K562 (cell line): Measurements from ENCODE around the gene NR1H2. TPM values are rescaled to one million over a fixed set of nuclear protein-coding genes. Genes with fewer than 3 reads are reported as not detected.
A peak's percentile ranks its signal among the peaks of the same experiment; 100 is the strongest.

Experiments
- EP400 ChIP-seq: fragments of 450-650 bp; IDR thresholded peaks from 2 replicates; pipeline ENCODE4 v1.6.1; 2017; ENCODE audit warnings: antibody characterized with exemption, mild to moderate bottlenecking, moderate library complexity
- ETV5 ChIP-seq: sonication (generic); formaldehyde crosslinking; IDR thresholded peaks from 2 replicates; pipeline ENCODE4 v1.4.0; 2020; ENCODE audit warnings: low read depth, mild to moderate bottlenecking, missing genetic modification reagents
- KLF16 ChIP-seq: IDR thresholded peaks from 2 replicates; pipeline ENCODE4 v1.6.1; 2016; ENCODE audit warnings: antibody characterized with exemption
- SIN3A ChIP-seq, 2 experiments: fragments of 150-350 bp in 1 of 2; IDR thresholded peaks; 2 replicates each; pipeline ENCODE4 v1.6.1; 2011 to 2016; ENCODE audit warnings: borderline replicate concordance in 2 of 2, low read depth in 2 of 2, low read length in 2 of 2, mild to moderate bottlenecking in 2 of 2, moderate library complexity in 2 of 2; ENCODE audit not compliant: control insufficient read depth in 1 of 2
- ZNF316 ChIP-seq: fragments of 450-650 bp; IDR thresholded peaks from 2 replicates; pipeline ENCODE4 v1.6.1; 2016
- polyA plus RNA-seq, 8 experiments: library from polyadenylated mRNA; depleted of rRNA in 4 of 8; stranded (reverse) in 5 of 8; unstranded in 3 of 8; fragments of >200 nt; fragmentation: Nextera tagmentation in 2 of 8; fragmentation: Illumina TruSeq in 1 of 8; extraction: Ambion mirVana in 2 of 8; extraction: Trizol in 1 of 8; gene quantifications; 2 replicates each; pipeline versions ENCODE4 v1.2.1 to v1.2.3, GENCODE V29; 2011 to 2014; ENCODE audit warnings: inconsistent platforms in 1 of 8, missing spikeins in 1 of 8
- total RNA-seq, 7 experiments: library from RNA; depleted of rRNA in 6 of 7; stranded (reverse); fragments of >200 nt in 6 of 7; fragmentation: Illumina TruSeq in 2 of 7; extraction: Trizol in 2 of 7; gene quantifications; 2 replicates each; pipeline versions ENCODE4 v1.2.1 to v1.2.3, GENCODE V29; 2011 to 2021; ENCODE audit warnings: low replicate concordance in 1 of 7
- TF ChIP-seq, protein P1 (sequence below): fragments of 450-650 bp; formaldehyde crosslinking; IDR thresholded peaks from 2 replicates; pipeline ENCODE4 v1.4.0; 2020; ENCODE audit warnings: mild to moderate bottlenecking, moderate library complexity
- TF ChIP-seq, protein P2 (sequence below): fragments of 450-650 bp; formaldehyde crosslinking; IDR thresholded peaks from 2 replicates; pipeline ENCODE4 v1.4.0; 2022; ENCODE audit warnings: mild to moderate bottlenecking, moderate library complexity
- TF ChIP-seq, protein P3 (sequence below): fragments of 250-450 bp; sonication (Bioruptor Pico); IDR thresholded peaks from 2 replicates; pipeline ENCODE4 v1.4.0; 2020; ENCODE audit warnings: mild to moderate bottlenecking
- TF ChIP-seq, protein P4 (sequence below), 3 experiments: fragments of 200-800 bp in 1 of 3; fragments of 250-450 bp in 1 of 3; fragments of 450-650 bp in 1 of 3; sonication (Bioruptor Pico) in 1 of 3; sonication (Bioruptor generic) in 1 of 3; formaldehyde crosslinking in 1 of 3; IDR thresholded peaks; 2 replicates each; pipeline versions ENCODE4 v1.6.1 to v1.8.0; 2016 to 2022; ENCODE audit warnings: mild to moderate bottlenecking in 2 of 3, missing genetic modification characterization in 2 of 3, missing compliant biosample characterization in 1 of 3, moderate library complexity in 1 of 3
- TF ChIP-seq, protein P5 (sequence below), 2 experiments: IDR thresholded peaks in 1 of 2; conservative IDR thresholded peaks in 1 of 2; 2 replicates each; pipeline ENCODE4 v1.6.1; 2016; ENCODE audit warnings: low read depth in 2 of 2, mild to moderate bottlenecking in 1 of 2, missing compliant biosample characterization in 1 of 2, missing genetic modification characterization in 1 of 2, moderate library complexity in 1 of 2
- TF ChIP-seq, protein P6 (sequence below): fragments of 450-650 bp; formaldehyde crosslinking; conservative IDR thresholded peaks from 2 replicates; pipeline ENCODE4 v1.4.0; 2022; ENCODE audit warnings: mild to moderate bottlenecking, missing genetic modification characterization

Gene NR1H2
- total and polyA plus RNA-seq, 9 of the 15 experiments (the other 6 are each of a cell fraction or from before 2014, with no cell fraction given) = 0.11 to 73.8 (median 24.0) TPM

DNA sequence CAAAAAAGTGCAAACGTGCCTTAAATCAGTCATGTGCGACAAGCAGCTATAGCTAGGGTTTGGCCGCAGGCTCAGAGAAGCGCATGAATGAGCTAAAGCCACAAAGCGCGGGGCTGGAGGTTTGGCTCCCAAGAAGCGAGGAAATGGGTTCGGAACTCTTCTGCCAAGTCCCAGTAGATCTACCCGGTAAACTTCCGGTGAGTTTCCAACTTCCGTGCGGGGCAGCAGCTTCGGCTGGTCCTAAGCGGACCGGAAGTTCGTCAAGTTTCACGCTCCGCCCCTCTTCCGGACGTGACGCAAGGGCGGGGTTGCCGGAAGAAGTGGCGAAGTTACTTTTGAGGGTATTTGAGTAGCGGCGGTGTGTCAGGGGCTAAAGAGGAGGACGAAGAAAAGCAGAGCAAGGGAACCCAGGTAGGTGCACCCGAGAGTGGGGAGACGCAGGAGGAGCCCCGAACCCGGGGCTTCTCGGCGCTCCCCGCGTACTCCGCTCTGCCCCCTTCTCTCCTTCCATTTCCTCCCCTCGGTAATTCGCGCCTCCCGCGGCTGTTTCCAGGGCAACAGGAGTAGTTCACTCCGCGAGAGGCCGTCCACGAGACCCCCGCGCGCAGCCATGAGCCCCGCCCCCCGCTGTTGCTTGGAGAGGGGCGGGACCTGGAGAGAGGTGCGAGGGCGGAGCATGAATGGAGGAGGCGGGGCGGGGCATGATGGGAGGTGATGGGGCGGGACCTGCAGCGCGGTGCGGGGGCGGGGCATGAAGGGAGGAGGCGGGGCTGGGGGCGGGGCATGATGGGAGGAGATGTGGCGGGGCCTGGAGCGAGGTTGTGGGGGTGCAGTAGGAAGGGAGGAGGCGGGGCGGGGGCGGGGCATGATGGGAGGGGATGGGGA lies at the start of gene NR1H2 (continued):
- TF ChIP-seq, protein P1, sequence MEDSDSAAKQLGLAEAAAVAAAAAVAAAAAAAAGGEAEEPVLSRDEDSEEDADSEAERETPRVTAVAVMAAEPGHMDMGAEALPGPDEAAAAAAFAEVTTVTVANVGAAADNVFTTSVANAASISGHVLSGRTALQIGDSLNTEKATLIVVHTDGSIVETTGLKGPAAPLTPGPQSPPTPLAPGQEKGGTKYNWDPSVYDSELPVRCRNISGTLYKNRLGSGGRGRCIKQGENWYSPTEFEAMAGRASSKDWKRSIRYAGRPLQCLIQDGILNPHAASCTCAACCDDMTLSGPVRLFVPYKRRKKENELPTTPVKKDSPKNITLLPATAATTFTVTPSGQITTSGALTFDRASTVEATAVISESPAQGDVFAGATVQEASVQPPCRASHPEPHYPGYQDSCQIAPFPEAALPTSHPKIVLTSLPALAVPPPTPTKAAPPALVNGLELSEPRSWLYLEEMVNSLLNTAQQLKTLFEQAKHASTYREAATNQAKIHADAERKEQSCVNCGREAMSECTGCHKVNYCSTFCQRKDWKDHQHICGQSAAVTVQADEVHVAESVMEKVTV (CRISPR knock-in tag) = 0 out of 2 replicates have a peak, but pooled peaks have one; percentile 22
- TF ChIP-seq EP400 (peak; percentile 86), ETV5 (CRISPR knock-in tag) (peak; percentile 96), SIN3A (IDR thresholded peaks at IDR 0.05; ENCODE audit: borderline replicate concordance in 2 of 2, control insufficient read depth in 1 of 2, low read depth in 2 of 2, low read length in 2 of 2) (peak in 1 of 2 experiments; percentile 88; a peak in 2 of 4 replicates), ZNF316 (no peak), KLF16 (no peak)
- TF ChIP-seq, protein P2, sequence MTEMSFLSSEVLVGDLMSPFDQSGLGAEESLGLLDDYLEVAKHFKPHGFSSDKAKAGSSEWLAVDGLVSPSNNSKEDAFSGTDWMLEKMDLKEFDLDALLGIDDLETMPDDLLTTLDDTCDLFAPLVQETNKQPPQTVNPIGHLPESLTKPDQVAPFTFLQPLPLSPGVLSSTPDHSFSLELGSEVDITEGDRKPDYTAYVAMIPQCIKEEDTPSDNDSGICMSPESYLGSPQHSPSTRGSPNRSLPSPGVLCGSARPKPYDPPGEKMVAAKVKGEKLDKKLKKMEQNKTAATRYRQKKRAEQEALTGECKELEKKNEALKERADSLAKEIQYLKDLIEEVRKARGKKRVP (CRISPR knock-in tag) = peak; percentile 47
- TF ChIP-seq, protein P3, sequence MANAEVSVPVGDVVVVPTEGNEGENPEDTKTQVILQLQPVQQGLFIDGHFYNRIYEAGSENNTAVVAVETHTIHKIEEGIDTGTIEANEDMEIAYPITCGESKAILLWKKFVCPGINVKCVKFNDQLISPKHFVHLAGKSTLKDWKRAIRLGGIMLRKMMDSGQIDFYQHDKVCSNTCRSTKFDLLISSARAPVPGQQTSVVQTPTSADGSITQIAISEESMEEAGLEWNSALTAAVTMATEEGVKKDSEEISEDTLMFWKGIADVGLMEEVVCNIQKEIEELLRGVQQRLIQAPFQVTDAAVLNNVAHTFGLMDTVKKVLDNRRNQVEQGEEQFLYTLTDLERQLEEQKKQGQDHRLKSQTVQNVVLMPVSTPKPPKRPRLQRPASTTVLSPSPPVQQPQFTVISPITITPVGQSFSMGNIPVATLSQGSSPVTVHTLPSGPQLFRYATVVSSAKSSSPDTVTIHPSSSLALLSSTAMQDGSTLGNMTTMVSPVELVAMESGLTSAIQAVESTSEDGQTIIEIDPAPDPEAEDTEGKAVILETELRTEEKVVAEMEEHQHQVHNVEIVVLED (CRISPR knock-in tag) = peak; percentile 51; the same call in 1 of the 2 replicates
- TF ChIP-seq, protein P4, sequence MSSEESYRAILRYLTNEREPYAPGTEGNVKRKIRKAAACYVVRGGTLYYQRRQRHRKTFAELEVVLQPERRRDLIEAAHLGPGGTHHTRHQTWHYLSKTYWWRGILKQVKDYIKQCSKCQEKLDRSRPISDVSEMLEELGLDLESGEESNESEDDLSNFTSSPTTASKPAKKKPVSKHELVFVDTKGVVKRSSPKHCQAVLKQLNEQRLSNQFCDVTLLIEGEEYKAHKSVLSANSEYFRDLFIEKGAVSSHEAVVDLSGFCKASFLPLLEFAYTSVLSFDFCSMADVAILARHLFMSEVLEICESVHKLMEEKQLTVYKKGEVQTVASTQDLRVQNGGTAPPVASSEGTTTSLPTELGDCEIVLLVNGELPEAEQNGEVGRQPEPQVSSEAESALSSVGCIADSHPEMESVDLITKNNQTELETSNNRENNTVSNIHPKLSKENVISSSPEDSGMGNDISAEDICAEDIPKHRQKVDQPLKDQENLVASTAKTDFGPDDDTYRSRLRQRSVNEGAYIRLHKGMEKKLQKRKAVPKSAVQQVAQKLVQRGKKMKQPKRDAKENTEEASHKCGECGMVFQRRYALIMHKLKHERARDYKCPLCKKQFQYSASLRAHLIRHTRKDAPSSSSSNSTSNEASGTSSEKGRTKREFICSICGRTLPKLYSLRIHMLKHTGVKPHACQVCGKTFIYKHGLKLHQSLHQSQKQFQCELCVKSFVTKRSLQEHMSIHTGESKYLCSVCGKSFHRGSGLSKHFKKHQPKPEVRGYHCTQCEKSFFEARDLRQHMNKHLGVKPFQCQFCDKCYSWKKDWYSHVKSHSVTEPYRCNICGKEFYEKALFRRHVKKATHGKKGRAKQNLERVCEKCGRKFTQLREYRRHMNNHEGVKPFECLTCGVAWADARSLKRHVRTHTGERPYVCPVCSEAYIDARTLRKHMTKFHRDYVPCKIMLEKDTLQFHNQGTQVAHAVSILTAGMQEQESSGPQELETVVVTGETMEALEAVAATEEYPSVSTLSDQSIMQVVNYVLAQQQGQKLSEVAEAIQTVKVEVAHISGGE (CRISPR knock-in tag; IDR thresholded peaks at IDR 0.05) = peak; percentile 96 to 99 (median 99)
- TF ChIP-seq, protein P5, sequence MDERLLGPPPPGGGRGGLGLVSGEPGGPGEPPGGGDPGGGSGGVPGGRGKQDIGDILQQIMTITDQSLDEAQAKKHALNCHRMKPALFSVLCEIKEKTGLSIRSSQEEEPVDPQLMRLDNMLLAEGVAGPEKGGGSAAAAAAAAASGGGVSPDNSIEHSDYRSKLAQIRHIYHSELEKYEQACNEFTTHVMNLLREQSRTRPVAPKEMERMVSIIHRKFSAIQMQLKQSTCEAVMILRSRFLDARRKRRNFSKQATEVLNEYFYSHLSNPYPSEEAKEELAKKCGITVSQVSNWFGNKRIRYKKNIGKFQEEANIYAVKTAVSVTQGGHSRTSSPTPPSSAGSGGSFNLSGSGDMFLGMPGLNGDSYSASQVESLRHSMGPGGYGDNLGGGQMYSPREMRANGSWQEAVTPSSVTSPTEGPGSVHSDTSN (CRISPR knock-in tag; IDR thresholded peaks at IDR 0.05; ENCODE audit: low read depth) = no peak
- TF ChIP-seq, protein P5 (tag; conservative IDR thresholded peaks at IDR 0.05; ENCODE audit: low read depth) = 0 out of 2 replicates have a peak, but pooled peaks have one; percentile 9
- TF ChIP-seq, protein P6, sequence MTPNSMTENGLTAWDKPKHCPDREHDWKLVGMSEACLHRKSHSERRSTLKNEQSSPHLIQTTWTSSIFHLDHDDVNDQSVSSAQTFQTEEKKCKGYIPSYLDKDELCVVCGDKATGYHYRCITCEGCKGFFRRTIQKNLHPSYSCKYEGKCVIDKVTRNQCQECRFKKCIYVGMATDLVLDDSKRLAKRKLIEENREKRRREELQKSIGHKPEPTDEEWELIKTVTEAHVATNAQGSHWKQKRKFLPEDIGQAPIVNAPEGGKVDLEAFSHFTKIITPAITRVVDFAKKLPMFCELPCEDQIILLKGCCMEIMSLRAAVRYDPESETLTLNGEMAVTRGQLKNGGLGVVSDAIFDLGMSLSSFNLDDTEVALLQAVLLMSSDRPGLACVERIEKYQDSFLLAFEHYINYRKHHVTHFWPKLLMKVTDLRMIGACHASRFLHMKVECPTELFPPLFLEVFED (CRISPR knock-in tag) = peak; percentile 21; the same call in 1 of the 2 replicates
